GM20431 (cell line): ENCODE results near the gene WDPCP.
"Not testable (repeated sequence)": the region's sequence is repeated elsewhere in the genome, so short reads cannot be mapped to it uniquely, and the experiment has no call there.

Experiments used
- in situ Hi-C: fragments of 300-500 bp; cut with MseI, MboI; formaldehyde crosslinking; loops from one replicate; pipeline ENCODE4 v1.15.0; 2020; ENCODE audit warnings: low sequenced_read_pairs; ENCODE audit not compliant: unreplicated experiment

The WDPCP gene, protein sequence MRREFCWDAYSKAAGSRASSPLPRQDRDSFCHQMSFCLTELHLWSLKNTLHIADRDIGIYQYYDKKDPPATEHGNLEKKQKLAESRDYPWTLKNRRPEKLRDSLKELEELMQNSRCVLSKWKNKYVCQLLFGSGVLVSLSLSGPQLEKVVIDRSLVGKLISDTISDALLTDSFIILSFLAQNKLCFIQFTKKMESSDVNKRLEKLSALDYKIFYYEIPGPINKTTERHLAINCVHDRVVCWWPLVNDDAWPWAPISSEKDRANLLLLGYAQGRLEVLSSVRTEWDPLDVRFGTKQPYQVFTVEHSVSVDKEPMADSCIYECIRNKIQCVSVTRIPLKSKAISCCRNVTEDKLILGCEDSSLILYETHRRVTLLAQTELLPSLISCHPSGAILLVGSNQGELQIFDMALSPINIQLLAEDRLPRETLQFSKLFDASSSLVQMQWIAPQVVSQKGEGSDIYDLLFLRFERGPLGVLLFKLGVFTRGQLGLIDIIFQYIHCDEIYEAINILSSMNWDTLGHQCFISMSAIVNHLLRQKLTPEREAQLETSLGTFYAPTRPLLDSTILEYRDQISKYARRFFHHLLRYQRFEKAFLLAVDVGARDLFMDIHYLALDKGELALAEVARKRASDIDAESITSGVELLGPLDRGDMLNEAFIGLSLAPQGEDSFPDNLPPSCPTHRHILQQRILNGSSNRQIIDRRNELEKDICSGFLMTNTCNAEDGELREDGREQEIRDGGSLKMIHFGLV

DNA sequence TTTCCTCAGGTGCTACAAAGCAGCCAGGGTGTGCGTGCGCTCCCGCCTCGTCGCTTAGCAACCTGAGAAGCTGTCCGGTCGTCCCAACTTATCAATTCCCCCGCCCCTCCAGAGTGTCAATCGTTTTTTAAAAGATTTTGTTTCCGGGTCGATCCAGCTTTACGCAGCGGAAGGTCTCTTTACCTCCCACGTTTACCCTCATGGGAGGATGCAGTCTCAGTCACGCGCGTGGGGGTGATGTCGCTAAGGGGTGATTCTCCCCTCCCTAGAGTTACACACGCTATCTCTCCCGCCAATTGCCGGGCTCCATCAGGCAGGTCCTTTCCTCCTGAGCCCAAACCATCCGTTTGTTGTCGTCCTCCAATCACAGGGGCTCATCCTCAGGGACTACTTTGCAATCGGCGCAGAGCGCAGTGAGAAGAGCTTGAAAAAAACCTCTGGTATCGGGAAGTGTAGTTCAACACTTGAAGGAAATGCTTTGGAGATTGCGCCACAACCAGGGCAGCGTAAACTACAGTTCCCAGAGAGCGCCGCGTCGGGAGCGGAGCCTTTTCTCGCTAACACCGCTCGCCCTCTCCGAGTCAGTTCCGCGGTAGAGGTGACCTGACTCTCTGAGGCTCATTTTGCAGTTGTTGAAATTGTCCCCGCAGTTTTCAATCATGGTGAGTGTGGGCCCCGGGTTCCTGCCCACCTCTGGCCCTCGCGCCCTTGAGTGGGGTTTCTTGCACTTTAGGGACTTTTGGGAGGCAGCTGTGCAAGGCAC lies at the start of gene WDPCP, which contains the start of gene MDH1:
Gene WDPCP, minus strand, starts transcription at position 93 of the 763 bp plus-strand sequence. CDS start 206 bp downstream, outside the sequence.
Gene MDH1, plus strand, starts transcription at position 579 of the 763 bp plus-strand sequence. Its CDS starts 81 bp downstream, at position 660.
- in situ Hi-C loops: no loop called here

DNA sequence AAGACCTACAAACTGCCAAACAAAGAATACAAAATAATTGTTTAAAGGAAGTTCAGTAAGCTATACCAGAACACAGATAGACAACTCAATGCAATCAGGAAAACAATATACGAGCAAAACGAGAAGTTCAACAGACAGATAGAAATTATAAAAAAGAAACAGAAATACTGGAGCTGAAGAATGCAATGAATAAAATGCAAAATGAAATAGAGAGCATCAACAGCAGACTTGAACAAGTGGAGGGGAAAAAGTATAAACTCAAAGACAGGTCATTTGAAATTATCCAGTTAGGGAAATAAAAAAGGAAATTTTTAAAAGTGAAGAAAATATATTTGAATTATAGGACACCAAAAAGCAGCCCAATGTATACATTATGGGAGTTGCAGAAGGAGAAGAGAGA lies 44.1 kb upstream of the WDPCP start:
- in situ Hi-C loops: no loop called here

GRCh38 chr2:63631501-63631900 lies 43.2 kb upstream of the WDPCP start:
- in situ Hi-C loops: no loop called here

DNA sequence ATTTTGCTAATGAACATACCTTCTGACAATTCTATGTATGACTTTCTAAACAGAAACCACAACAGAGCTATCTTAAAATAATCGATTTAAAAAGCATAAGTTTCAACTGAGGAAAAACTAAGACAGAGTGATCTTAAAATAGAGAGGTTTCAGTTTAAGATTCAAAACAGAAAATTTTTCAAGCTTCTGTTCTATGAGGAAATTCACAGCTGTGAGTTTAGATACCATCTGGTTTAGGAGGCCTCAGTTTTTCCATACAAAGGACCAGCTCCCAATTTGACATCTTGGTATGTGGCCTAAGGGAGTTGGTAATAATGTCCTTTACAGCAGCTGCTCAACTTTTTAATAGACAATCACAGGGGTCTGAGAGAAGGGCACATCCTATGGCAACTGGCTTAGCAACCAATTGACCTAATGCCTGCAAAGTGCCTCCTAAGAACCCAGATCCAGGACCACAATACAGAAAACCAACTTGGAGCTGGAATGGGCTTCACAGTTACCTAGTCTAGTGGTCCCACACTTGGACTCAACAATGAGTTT lies 40.2 kb upstream of the WDPCP start:
- in situ Hi-C loops: no loop called here

DNA sequence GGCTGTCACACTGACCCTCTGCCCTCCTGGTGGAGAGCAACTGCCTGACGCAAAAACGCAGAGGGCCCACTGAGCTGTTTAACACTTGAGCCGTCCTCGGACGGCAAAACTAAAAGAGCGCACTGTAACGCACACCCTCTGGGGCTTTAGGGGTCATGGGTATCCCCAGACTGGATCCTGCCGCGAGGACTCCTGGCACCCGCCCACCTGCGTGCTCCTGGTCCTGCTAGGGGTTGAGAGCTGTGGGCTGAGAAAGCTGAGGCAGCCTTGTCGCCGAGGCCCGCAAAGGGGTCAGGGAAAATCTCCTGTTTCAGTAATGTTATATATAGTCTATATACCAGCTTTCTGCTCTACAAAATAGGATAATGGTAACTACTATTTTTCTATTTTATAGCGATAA lies 39.6 kb upstream of the WDPCP start:
- in situ Hi-C loops: no loop called here

DNA sequence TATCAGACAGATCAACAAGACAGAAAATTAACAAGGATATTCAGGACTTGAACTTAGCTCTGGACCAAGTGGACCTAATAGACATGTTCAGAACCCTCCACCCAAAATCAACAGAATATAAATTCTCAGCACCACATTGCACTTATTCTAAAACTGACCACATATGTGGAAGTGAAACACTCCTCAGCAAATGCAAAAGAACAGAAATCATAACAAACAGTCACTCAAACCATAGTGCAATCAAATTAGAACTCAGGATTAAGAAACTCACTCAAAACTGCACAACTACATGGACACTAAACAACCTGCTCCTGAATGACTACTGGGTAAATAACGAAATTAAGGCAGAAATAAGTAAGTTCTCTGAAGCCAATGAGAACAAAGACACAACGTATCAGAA lies 35.5 kb upstream of the WDPCP start:
- in situ Hi-C loops: not testable (repeated sequence)

DNA sequence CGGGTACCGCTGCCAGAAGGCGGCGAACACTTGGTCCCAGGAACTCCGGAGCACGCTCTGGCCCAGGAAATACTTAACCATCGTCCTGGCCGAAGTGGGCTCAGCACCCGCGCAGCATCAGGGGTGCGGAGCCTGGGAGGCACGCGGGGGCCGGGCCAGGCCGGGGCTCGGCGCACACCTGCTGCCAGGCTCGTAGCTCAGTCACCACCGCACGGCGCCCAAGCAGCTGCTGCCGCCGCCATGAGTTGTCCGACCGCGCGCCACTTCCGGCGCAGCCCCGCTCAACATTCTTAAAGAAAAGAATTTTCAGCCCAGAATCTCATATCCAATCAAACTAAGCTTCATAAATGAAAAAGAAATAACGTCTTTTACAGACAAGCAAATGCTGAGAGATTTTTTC lies 34.5 kb upstream of the WDPCP start:
- in situ Hi-C loops: no loop called here

DNA sequence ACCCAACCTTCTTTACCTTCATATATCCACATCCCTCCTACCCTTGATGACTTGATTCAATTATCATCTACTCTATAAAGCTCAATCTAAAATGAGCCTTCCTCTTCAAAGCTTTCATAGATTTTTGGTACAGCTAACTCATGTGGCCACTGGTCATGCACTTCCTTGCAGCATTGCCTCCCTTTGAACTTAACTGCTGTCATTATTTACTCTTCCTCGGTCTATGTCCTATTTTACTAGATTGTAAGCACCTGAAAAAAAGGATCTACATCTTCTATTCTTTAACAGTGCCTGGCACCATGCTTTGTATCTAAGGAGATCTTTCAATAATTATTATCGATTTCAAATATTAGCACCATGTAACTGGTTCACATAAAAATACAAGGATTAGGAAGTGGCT lies 31.1 kb upstream of the WDPCP start:
- in situ Hi-C loops: no loop called here

DNA sequence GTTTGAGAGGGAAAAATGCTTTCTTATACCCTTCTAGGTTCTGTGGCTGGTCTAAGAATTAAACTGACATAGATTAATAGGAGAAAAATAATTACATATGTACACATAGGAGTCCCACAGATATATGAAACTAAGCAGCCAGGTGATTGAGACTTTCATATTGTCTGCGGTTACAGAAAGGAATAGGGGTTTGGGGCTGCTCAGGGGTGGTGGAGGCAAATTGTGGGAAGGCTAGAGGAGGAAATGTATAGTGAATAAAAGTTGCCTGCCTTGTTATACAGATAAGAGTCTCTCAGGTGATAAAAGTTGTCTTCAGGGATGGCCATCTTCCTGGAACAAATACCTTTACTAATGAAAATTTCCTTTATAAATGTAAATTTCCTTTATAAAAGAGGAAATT lies 29.1 kb upstream of the WDPCP start:
- in situ Hi-C loops: no loop called here

GRCh38 chr2:63614983-63615945 lies 27.0 kb upstream of the WDPCP start:
- in situ Hi-C loops: no loop called here

DNA sequence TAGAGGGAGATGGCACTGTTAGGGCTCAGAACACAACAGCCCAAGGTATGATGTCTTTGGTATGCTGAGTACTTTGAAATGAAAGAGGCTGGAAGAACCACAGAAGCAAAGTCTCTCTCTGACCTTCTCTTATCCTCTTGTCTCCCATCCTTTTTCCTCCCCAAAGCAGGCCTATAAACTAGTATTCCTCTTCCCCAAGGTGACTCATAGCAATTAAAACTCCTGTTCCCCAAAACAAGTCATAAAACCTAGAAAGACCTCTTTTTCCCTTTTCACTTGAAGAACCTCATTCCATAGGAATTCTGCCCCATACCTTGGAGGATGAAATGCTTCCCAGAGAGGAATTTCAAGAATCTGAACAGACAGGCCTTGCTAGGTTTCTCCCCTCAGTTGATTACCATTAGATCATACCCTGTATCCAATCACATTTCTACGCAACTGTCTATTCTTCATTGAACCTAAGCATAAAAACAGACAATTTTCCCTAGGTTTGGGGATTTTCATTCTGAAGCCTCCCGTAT lies 26.2 kb upstream of the WDPCP start:
- in situ Hi-C loops: no loop called here

DNA sequence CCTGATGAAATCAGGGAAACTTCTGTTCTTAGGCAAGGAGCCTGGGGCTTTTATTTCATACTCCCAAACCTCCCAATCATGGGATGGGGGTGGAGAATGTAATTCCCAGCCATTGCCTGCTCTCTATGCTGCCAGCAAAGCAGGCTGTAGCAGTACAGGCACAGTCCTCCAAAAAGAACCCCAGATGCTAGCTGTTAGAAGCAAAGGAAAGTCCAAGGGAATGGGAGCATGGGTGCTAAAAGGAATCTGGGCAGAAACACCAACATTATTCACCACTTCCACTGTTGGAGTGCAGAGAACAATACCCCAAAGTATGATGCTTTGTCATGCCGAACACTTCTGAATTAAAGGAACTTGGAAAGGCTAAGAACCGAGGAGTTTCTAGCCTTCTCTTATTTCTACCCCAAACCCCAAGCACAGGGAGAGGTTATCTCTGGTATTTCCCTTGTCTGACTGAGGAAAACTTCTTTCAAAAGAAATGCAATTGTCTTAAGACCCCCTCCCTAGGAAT lies 25.2 kb upstream of the WDPCP start:
- in situ Hi-C loops: no loop called here

GRCh38 chr2:63610525-63610924 lies 22.2 kb upstream of the WDPCP start:
- in situ Hi-C loops: no loop called here

DNA sequence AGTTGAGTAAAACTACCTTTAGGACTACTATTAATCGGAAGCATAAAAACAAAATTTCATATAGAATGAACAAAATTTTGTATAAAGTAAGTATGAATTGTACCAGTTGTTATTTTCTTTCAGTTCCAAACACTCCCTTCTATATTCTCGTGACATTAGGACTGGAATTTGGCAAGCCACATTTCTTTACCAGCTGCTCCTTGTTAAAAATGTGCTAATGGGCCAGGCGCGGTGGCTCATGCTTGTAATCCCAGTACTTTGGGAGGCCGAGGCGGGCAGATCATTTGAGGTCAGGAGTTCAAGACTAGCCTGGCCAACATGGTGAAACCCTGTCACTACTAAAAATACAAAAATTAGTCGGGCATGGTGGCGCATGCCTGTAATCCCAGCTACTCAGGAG lies 20.6 kb upstream of the WDPCP start:
- in situ Hi-C loops: not testable (repeated sequence)

DNA sequence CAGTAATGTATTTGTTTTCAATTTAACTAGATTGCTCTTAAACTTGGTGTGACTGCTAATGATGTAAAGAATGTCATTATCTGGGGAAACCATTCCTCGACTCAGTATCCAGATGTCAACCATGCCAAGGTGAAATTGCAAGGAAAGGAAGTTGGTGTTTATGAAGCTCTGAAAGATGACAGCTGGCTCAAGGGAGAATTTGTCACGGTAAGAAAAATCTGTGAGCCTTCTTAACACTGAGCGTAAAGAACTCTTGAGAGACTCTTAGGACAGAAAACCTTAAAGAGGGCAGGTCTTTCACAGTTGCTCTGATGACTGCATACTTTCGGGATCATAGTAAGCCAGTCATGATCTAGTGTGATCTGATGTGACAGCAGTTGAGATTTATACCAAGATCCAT lies 16.4 kb upstream of the WDPCP start:
- in situ Hi-C loops: no loop called here

- in situ Hi-C loops: no loop called here
Observed at GRCh38 chr2:63600881-63601460, 12.7 kb upstream of the WDPCP start.

- in situ Hi-C loops: no loop called here
Observed at GRCh38 chr2:63598981-63599380, 10.7 kb upstream of the WDPCP start.

- in situ Hi-C loops: no loop called here
Observed at GRCh38 chr2:63596401-63596883, 8.2 kb upstream of the WDPCP start.
